Osteoblast (primary cell): ENCODE results near the gene TIMM8A. TPM values are rescaled to one million over a fixed set of nuclear protein-coding genes. Genes with fewer than 3 reads are reported as not detected.
A peak's percentile ranks its signal among the peaks of the same experiment; 100 is the strongest.

ENCODE experiments used
- DNase-seq: peaks from one replicate; pipeline ENCODE4 v3.0.0; 2011; ENCODE audit warnings: low spot score, mixed read lengths; ENCODE audit not compliant: insufficient read length; ENCODE audit errors: missing footprints
- H2AFZ ChIP-seq: 2 replicates; pipeline ENCODE4 v1.6.0; 2011; ENCODE audit warnings: mild to moderate bottlenecking, low read length
- H3K27ac ChIP-seq: 2 replicates; pipeline ENCODE4 v1.5.1; 2011; ENCODE audit warnings: mild to moderate bottlenecking, low read depth, low read length, moderate library complexity
- H3K27me3 ChIP-seq: 2 replicates; pipeline ENCODE4 v1.6.0; 2012; ENCODE audit warnings: mild to moderate bottlenecking, control low read depth, inconsistent platforms, low read length, moderate library complexity; ENCODE audit not compliant: insufficient read depth
- H3K36me3 ChIP-seq: 2 replicates; pipeline ENCODE4 v1.5.1; 2011; ENCODE audit warnings: mild to moderate bottlenecking, low read length, control low read depth, moderate library complexity; ENCODE audit not compliant: insufficient read depth
- H3K4me1 ChIP-seq: 2 replicates; pipeline ENCODE4 v1.5.1; 2011; ENCODE audit warnings: mild to moderate bottlenecking, low read length, control low read depth, moderate library complexity; ENCODE audit not compliant: insufficient read depth
- H3K4me2 ChIP-seq: 2 replicates; pipeline ENCODE4 v1.6.0; 2011; ENCODE audit warnings: mild to moderate bottlenecking, low read length; ENCODE audit not compliant: insufficient read depth
- H3K4me3 ChIP-seq: fragments of 200-600 bp; sonication (generic); 3 replicates; pipeline ENCODE4 v1.5.1; 2012; ENCODE audit warnings: mild to moderate bottlenecking, low read length, inconsistent platforms; ENCODE audit not compliant: insufficient read depth
- H3K79me2 ChIP-seq: 2 replicates; pipeline ENCODE4 v1.6.0; 2012; ENCODE audit warnings: mild to moderate bottlenecking, low read length, control low read depth, inconsistent platforms; ENCODE audit not compliant: insufficient read depth
- H3K9me3 ChIP-seq: 2 replicates; pipeline ENCODE4 v1.5.1; 2011; ENCODE audit warnings: low read depth, low read length, control low read depth
- H4K20me1 ChIP-seq: 2 replicates; pipeline ENCODE4 v1.6.0; 2012; ENCODE audit warnings: mild to moderate bottlenecking, low read length, control low read depth; ENCODE audit not compliant: insufficient read depth
- total RNA-seq: library from RNA; depleted of rRNA; stranded (reverse); fragments of >200 nt; gene quantifications from 2 replicates; pipeline ENCODE4 v1.2.3, GENCODE V29; 2012
- TF ChIP-seq, protein P1 (sequence below): IDR thresholded peaks from 2 replicates; pipeline ENCODE4 v1.5.1; 2011; ENCODE audit warnings: mild to moderate bottlenecking, low read depth, low read length, moderate library complexity; ENCODE audit errors: extremely low read depth

TIMM8A gene
- total RNA-seq, 1 donor: 2.9 TPM

DNA sequence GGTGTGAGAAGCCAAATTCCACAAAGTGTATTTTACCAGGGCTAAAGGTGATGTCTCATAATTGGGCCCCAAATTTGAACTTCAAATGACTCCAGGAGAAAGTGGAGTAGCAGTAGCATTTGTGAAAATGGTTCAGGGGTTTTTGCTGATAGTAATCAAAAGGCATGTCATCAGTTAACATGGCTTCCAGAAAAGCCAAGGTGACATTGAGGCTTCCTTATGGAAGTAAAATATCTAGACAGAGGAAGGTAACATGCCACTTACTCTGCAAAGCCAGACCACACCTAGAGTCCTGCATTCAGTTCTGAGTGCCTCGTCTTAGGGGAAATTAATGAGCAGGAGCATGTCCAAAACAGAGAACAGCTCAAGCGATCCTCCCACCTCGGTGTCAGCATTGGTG is 40.1 kb upstream of the TIMM8A start:
- Histone ChIP-seq H3K4me3 (no peak overlapping the region), H3K4me2 (no peak overlapping the region), H3K27me3 (peaks cover 12% of the 10 kb centered on the region), H3K9me3 (no peaks in the 10 kb centered on the region), H3K27ac (no peak overlapping the region), H3K4me1 (peaks cover 14% of the 10 kb centered on the region), H2AFZ (no peak overlapping the region), H4K20me1 (peaks cover 11% of the 10 kb centered on the region), H3K36me3 (peaks cover 19% of the 10 kb centered on the region), H3K79me2 (peaks cover 17% of the 10 kb centered on the region)
- TF ChIP-seq, protein P1, sequence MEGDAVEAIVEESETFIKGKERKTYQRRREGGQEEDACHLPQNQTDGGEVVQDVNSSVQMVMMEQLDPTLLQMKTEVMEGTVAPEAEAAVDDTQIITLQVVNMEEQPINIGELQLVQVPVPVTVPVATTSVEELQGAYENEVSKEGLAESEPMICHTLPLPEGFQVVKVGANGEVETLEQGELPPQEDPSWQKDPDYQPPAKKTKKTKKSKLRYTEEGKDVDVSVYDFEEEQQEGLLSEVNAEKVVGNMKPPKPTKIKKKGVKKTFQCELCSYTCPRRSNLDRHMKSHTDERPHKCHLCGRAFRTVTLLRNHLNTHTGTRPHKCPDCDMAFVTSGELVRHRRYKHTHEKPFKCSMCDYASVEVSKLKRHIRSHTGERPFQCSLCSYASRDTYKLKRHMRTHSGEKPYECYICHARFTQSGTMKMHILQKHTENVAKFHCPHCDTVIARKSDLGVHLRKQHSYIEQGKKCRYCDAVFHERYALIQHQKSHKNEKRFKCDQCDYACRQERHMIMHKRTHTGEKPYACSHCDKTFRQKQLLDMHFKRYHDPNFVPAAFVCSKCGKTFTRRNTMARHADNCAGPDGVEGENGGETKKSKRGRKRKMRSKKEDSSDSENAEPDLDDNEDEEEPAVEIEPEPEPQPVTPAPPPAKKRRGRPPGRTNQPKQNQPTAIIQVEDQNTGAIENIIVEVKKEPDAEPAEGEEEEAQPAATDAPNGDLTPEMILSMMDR: no peak
- peak; percentile 53 for DNase-seq

DNA sequence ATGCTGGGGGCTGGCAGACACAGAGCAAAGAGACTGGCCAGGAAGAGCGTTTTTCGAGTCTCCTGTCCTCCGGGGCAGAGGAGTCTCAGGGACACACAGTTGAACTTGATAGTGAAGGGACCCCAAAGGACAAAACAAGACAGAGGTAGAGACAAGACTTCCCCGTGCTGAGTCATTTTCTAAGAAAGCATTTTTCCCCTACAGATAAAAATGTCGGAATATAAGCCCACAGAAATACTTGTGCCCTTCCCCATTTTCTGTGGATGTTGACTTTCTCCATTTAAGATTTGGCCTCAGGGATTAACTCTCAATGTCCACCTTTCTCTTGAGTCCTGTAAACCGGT is 38.0 kb upstream of the TIMM8A start:
- DNase-seq: no peak
- Histone ChIP-seq H4K20me1 (peaks cover under 1% of the 10 kb centered on the region), H3K27ac (no peak overlapping the region), H3K4me2 (no peak overlapping the region), H3K4me3 (no peak overlapping the region), H3K36me3 (peaks cover under 1% of the 10 kb centered on the region), H3K79me2 (peaks cover 6% of the 10 kb centered on the region), H2AFZ (no peak overlapping the region), H3K9me3 (no peaks in the 10 kb centered on the region), H3K4me1 (peaks cover under 1% of the 10 kb centered on the region), H3K27me3 (peaks cover 16% of the 10 kb centered on the region)
- TF ChIP-seq, protein P1: no peak

DNA sequence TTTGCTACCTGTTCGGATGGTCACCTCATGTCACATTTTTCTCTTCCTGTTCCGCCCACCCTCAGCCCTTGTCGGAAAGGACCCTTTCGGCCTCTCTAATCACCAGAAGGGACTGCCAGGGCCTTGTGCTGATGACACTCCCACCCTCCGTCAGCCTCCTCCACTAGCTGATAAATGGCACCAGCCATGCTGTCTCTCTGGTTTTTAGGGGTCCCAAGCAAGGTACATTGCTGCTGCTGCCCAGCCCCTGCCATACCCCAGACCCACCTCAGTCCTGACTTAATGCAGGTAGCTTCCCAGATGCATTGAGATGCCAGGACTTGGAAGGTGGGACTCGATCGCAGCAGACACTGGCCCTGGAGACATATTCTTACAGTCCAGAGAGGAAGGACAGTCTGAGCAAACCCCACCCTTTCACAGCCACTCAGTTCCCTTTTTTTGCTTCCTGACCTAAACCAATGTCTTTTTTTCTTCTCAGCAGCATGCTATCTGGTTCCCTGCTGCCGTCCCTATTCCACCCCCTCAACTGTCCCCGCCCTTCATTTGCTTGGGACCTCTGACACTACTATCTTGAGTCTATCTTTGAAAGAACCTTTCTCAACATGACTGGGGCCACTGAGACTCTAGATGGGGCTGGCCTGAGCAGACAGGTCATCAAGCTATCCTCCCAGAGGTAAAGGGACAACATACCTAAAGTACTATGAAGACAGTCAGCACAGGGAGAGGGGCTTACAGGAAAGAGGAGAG is 37.4 kb upstream of the TIMM8A start, which contains the start of gene BTK:
Gene BTK (minus strand): TSS at position 397 of the 747 bp plus-strand sequence. CDS start 10,907 bp downstream, outside the sequence.
- Histone ChIP-seq H3K27ac (no peak within 1 kb of the TSS), H3K36me3 (no peaks in the 10 kb centered on the region), H2AFZ (no peak within 1 kb of the TSS), H3K79me2 (peaks cover under 1% of the 10 kb centered on the region), H3K9me3 (no peaks in the 10 kb centered on the region), H3K4me3 (no peak within 1 kb of the TSS), H3K4me1 (no peaks in the 10 kb centered on the region), H3K27me3 (peaks cover 16% of the 10 kb centered on the region), H3K4me2 (no peak within 1 kb of the TSS), H4K20me1 (no peaks in the 10 kb centered on the region)
- TF ChIP-seq, protein P1: no peak
- peak; percentile 64 for DNase-seq

DNA sequence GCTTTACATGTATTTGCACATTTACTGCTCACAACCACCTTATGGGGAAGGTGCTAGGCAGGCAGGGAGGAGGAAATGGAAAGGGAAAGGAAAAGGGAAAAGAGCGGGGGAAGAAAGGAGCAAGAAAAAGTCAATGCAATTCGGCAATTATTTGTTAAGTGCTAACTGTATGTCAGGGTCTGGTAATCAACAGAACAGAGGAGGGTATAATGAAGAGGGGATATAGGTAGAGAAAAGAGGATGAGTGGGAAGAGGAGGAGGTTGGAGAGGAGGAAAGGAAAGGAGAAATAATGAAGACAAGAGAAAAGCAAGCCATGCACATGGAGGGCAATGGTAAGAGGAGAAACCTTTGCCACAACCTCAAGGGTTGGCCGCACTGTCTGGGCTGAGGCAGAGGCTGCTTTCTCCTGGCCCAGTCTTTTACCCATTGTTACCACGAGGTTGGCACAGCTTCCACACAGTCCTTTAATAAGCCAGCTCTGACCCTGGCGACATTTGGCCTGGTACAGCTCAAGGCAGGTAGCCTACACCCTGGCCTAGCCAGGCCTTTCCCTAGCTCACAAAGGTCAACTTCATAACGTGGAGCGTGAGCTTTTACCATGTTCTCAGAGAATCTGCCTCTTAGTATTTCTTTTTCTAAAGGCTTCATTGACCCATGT is 36.6 kb upstream of the TIMM8A start:
- H3K4me2 ChIP-seq: no peak overlapping the region
- no peaks in the 10 kb centered on the region for H4K20me1 ChIP-seq
- H3K27ac ChIP-seq: no peak overlapping the region
- H3K79me2 ChIP-seq: no peaks in the 10 kb centered on the region
- peaks cover 16% of the 10 kb centered on the region for H3K27me3 ChIP-seq
- no peak overlapping the region for H3K4me3 ChIP-seq
- H3K36me3 ChIP-seq: no peaks in the 10 kb centered on the region
- DNase-seq: peak; percentile 25
- no peak overlapping the region for H2AFZ ChIP-seq
- TF ChIP-seq, protein P1: no peak
- no peaks in the 10 kb centered on the region for H3K9me3 ChIP-seq
- no peaks in the 10 kb centered on the region for H3K4me1 ChIP-seq
